ENCODE measurements around the gene CNPY2. TPM values are rescaled to one million over a fixed set of nuclear protein-coding genes. Genes with fewer than 3 reads are reported as not detected.
A peak's percentile ranks its signal among the peaks of the same experiment; 100 is the strongest.

The CNPY2 gene
- total and polyA plus RNA-seq, 2 of the 13 experiments (the other 11 are each of a cell fraction or from before 2014, with no cell fraction given) = 285 to 356 TPM

DNA sequence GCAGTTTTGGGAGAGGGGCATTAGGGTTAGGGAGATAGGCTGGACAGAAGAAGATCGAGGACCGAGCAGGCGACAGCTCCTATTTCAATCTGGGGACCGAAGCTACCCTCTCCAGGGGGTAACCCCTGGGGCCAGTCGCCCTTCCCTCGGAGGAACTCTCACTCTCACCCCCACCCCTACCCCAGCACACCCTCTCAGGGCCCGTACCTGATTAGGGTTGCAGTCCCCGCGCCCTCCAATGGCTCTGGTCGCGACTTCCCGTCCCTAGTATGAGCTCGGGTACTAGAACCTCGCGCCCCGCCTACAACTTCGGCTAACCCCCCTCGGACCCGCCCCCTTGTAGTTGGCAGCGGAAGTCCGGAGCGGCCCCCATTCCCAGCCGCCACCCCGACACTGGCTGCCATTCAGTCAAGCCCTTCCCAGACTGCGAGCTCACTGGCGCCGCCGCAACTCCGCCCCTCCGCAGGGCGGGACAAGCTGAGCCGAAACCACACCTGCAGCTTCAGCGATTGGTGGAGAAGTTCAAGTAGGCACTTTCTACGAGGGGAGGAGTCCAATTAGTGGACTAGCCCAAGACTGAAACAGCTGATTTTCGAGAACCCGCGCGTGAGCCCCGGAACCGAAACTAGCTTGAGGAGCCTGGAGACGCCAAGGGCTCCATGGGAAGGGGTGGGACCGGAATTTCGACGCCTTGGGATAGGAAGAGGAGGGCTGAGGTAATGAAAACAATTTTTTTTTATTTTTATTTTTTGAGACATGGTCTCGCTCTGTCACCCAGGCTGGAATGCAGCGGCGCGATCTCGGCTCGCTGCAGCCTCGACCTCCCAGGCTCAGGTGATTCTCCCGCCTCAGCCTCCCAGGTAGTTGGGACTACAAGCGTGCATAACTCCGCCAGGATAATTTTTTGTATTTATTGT lies 44.3 kb upstream of the CNPY2 start, which contains the start of gene STAT2 (continued):
- TF ChIP-seq ZNF292 (CRISPR knock-in tag; IDR thresholded peaks at IDR 0.05; ENCODE audit: borderline replicate concordance, low read depth) (no peak; the same call in 1 of the 2 replicates), ZNF121 (CRISPR knock-in tag; IDR thresholded peaks at IDR 0.05) (no peak), ZNF501 (CRISPR knock-in tag; IDR thresholded peaks at IDR 0.05) (peak; percentile 91), ZNF143 (CRISPR knock-in tag; IDR thresholded peaks at IDR 0.05) (peak; percentile 83), ZSCAN29 (CRISPR knock-in tag; conservative IDR thresholded peaks at IDR 0.05) (no peak; the same call in 1 of the 2 replicates), ERF (CRISPR knock-in tag; IDR thresholded peaks at IDR 0.05) (peak; percentile 38; the same call in 1 of the 2 replicates), ZNF296 (CRISPR knock-in tag; conservative IDR thresholded peaks at IDR 0.05) (no peak), MED8 (CRISPR knock-in tag; IDR thresholded peaks at IDR 0.05; ENCODE audit: insufficient replicate concordance) (no peak)
- TF ChIP-seq, protein P1, sequence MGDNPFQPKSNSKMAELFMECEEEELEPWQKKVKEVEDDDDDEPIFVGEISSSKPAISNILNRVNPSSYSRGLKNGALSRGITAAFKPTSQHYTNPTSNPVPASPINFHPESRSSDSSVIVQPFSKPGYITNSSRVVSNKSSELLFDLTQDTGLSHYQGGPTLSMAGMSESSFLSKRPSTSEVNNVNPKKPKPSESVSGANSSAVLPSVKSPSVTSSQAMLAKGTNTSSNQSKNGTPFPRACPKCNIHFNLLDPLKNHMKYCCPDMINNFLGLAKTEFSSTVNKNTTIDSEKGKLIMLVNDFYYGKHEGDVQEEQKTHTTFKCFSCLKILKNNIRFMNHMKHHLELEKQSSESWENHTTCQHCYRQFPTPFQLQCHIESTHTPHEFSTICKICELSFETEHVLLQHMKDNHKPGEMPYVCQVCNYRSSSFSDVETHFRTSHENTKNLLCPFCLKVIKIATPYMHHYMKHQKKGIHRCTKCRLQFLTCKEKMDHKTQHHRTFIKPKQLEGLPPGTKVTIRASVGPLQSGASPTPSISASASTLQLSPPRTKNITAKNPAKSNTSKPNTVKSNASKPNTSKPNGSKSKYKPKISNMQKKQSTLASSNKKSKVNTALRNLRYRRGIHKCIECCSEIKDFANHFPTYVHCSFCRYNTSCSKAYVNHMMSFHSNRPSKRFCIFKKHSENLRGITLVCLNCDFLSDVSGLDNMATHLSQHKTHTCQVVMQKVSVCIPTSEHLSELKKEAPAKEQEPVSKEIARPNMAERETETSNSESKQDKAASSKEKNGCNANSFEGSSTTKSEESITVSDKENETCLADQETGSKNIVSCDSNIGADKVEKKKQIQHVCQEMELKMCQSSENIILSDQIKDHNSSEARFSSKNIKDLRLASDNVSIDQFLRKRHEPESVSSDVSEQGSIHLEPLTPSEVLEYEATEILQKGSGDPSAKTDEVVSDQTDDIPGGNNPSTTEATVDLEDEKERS (CRISPR knock-in tag; IDR thresholded peaks at IDR 0.05) = peak; percentile 62; the same call in 1 of the 2 replicates
- TF ChIP-seq, protein P2, sequence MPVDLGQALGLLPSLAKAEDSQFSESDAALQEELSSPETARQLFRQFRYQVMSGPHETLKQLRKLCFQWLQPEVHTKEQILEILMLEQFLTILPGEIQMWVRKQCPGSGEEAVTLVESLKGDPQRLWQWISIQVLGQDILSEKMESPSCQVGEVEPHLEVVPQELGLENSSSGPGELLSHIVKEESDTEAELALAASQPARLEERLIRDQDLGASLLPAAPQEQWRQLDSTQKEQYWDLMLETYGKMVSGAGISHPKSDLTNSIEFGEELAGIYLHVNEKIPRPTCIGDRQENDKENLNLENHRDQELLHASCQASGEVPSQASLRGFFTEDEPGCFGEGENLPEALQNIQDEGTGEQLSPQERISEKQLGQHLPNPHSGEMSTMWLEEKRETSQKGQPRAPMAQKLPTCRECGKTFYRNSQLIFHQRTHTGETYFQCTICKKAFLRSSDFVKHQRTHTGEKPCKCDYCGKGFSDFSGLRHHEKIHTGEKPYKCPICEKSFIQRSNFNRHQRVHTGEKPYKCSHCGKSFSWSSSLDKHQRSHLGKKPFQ (CRISPR knock-in tag; IDR thresholded peaks at IDR 0.05; ENCODE audit: insufficient replicate concordance) = no peak
- TF ChIP-seq, protein P3, sequence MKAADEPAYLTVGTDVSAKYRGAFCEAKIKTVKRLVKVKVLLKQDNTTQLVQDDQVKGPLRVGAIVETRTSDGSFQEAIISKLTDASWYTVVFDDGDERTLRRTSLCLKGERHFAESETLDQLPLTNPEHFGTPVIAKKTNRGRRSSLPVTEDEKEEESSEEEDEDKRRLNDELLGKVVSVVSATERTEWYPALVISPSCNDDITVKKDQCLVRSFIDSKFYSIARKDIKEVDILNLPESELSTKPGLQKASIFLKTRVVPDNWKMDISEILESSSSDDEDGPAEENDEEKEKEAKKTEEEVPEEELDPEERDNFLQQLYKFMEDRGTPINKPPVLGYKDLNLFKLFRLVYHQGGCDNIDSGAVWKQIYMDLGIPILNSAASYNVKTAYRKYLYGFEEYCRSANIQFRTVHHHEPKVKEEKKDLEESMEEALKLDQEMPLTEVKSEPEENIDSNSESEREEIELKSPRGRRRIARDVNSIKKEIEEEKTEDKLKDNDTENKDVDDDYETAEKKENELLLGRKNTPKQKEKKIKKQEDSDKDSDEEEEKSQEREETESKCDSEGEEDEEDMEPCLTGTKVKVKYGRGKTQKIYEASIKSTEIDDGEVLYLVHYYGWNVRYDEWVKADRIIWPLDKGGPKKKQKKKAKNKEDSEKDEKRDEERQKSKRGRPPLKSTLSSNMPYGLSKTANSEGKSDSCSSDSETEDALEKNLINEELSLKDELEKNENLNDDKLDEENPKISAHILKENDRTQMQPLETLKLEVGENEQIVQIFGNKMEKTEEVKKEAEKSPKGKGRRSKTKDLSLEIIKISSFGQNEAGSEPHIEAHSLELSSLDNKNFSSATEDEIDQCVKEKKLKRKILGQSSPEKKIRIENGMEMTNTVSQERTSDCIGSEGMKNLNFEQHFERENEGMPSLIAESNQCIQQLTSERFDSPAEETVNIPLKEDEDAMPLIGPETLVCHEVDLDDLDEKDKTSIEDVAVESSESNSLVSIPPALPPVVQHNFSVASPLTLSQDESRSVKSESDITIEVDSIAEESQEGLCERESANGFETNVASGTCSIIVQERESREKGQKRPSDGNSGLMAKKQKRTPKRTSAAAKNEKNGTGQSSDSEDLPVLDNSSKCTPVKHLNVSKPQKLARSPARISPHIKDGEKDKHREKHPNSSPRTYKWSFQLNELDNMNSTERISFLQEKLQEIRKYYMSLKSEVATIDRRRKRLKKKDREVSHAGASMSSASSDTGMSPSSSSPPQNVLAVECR (CRISPR knock-in tag; IDR thresholded peaks at IDR 0.05; ENCODE audit: borderline replicate concordance) = peak; percentile 83; the same call in 1 of the 2 replicates
- TF ChIP-seq, protein P4, sequence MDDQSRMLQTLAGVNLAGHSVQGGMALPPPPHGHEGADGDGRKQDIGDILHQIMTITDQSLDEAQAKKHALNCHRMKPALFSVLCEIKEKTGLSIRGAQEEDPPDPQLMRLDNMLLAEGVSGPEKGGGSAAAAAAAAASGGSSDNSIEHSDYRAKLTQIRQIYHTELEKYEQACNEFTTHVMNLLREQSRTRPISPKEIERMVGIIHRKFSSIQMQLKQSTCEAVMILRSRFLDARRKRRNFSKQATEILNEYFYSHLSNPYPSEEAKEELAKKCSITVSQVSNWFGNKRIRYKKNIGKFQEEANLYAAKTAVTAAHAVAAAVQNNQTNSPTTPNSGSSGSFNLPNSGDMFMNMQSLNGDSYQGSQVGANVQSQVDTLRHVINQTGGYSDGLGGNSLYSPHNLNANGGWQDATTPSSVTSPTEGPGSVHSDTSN (CRISPR knock-in tag; IDR thresholded peaks at IDR 0.05; ENCODE audit: borderline replicate concordance) = no peak; the same call in 1 of the 2 replicates

Data from HepG2 (cell line).